HL-60 (cell line): ENCODE results near the gene IFIT3.
A peak's percentile ranks its signal among the peaks of the same experiment; 100 is the strongest.

Source experiments
- DNase-seq, 2 experiments: peaks; one replicate each; pipeline ENCODE4 v3.0.0-alpha.2; 2010 to 2020; ENCODE audit warnings: low read depth in 1 of 2, low spot score in 1 of 2
- H3K27ac ChIP-seq: fragments of 250-450 bp; sonication (Bioruptor Pico); replicated peaks from 2 replicates; pipeline ENCODE4 v1.5.1; 2020; ENCODE audit warnings: mild to moderate bottlenecking, moderate library complexity
- H3K27me3 ChIP-seq: fragments of 250-450 bp; sonication (Bioruptor Pico); 2 replicates; pipeline ENCODE4 v1.5.1; 2021; ENCODE audit warnings: mild to moderate bottlenecking, moderate library complexity; ENCODE audit not compliant: insufficient read depth, poor library complexity, severe bottlenecking
- H3K4me3 ChIP-seq: replicated peaks from 2 replicates; pipeline ENCODE4 v1.5.1; 2011; ENCODE audit warnings: mild to moderate bottlenecking, control low read depth, low read length; ENCODE audit not compliant: insufficient read depth
- CTCF ChIP-seq: IDR thresholded peaks from one replicate; pipeline ENCODE4 v1.5.1; 2011; ENCODE audit warnings: low read length, control low read depth, inconsistent platforms; ENCODE audit not compliant: insufficient read depth
- GABPA ChIP-seq: IDR thresholded peaks from 2 replicates; pipeline ENCODE4 v1.6.1; 2012; ENCODE audit warnings: low read depth
- POLR2AphosphoS5 ChIP-seq: IDR thresholded peaks from 2 replicates; pipeline ENCODE4 v1.6.1; 2012; ENCODE audit warnings: low read depth
- REST ChIP-seq: IDR thresholded peaks from 2 replicates; pipeline ENCODE4 v1.6.1; 2012; ENCODE audit warnings: low read depth; ENCODE audit not compliant: insufficient replicate concordance
- SPI1 ChIP-seq: IDR thresholded peaks from 2 replicates; pipeline ENCODE4 v1.6.1; 2012; ENCODE audit warnings: low read depth, mild to moderate bottlenecking, borderline replicate concordance

Gene IFIT3

GRCh38 chr10:89379103-89379502, 51.3 kb downstream of the IFIT3 start:
- no peak overlapping the region for H3K4me3 ChIP-seq
- no peak overlapping the region for H3K27ac ChIP-seq
- no peak for DNase-seq
- TF ChIP-seq GABPA = no peak
- TF ChIP-seq SPI1 = no peak
- TF ChIP-seq CTCF = no peak
- no peak for TF ChIP-seq POLR2AphosphoS5
- no peak for TF ChIP-seq REST
- H3K27me3 ChIP-seq = no peaks in the 10 kb centered on the region

- Histone ChIP-seq H3K27ac (no peak overlapping the region), H3K27me3 (no peaks in the 10 kb centered on the region), H3K4me3 (no peak overlapping the region)
- TF ChIP-seq REST = no peak
- TF ChIP-seq GABPA = no peak
- no peak for TF ChIP-seq CTCF
- TF ChIP-seq SPI1 = no peak
- TF ChIP-seq POLR2AphosphoS5 = no peak
- no peak for DNase-seq
These were observed 55.0 kb downstream of the IFIT3 start for GRCh38 chr10:89382757-89383156.

- H3K27ac ChIP-seq = no peak overlapping the region
- H3K4me3 ChIP-seq = no peak overlapping the region
- TF ChIP-seq REST = no peak
- TF ChIP-seq POLR2AphosphoS5 = no peak
- no peak for TF ChIP-seq GABPA
- no peak for TF ChIP-seq CTCF
- no peak for TF ChIP-seq SPI1
- H3K27me3 ChIP-seq = no peaks in the 10 kb centered on the region
- DNase-seq = peak in 1 of 2 experiments; percentile 55
These were observed 56.9 kb downstream of the IFIT3 start for GRCh38 chr10:89384474-89385340.
